ENCODE results near the gene ARHGAP22.
A peak's percentile ranks its signal among the peaks of the same experiment; 100 is the strongest.

ARHGAP22 gene

DNA sequence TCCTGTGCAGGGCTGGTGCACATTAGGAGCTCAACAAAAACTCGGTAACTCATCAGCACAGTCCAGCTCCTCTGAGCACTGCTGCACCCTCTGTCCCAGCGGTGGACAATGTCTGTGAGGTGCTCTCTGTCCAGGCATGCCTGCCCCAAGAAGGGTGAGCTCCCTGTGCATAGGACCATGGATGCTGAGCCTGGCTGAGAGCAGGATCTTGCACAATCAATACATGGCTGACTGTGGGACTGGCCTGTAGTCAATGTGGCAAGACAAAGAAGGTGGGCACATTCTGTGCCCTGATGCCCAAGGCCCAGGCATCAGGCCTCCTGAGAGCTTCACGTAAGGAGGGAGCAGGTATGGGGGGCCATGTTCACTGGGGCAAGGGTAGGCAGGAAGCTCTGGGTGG lies 17.1 kb downstream of the ARHGAP22 start:
- DNase-seq (ENCODE audit: low read depth, low spot score) = no peak

DNA sequence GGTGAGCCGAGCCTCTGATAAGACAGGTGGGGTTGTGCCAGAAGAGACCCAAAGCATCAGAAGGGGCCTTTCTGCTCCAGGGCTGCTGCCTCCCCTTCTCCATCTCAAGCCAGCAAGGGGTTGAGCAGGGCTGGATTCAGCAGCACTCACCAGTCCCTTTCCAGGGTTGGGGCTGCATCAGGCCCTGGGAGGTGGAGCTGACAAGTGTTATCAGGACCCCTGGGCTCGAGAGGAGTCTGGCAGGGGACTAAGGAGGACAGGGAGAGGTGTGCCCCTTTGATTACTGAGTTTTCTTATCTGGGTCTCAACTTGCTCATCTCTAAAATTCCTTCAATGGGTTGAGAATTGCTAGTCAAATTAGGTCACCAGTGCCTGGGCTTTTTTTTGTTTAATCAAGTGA lies 17.8 kb downstream of the ARHGAP22 start:
- DNase-seq (ENCODE audit: low read depth, low spot score) = peak; percentile 6

DNA sequence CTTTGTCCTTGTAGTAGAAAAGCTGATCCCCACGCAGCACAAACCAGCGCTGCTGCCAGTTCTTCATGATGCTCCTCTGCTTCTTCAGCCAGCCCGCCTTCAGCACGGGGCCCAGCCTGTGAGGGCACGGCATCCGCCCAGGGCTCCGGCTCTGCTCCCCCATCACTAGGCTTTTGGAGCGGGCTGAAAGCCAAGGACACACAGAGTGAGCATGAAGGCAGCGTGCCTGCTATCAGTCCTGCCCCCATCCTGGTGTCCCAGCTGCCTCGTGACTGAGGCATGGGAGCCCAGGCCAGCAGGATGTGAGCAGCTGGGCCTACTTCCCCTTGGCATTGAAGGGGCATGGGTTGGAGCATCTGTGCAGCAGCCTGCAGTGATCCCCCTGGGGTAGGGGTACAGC lies 21.9 kb downstream of the ARHGAP22 start:
- no peak for DNase-seq (ENCODE audit: low read depth, low spot score)

DNA sequence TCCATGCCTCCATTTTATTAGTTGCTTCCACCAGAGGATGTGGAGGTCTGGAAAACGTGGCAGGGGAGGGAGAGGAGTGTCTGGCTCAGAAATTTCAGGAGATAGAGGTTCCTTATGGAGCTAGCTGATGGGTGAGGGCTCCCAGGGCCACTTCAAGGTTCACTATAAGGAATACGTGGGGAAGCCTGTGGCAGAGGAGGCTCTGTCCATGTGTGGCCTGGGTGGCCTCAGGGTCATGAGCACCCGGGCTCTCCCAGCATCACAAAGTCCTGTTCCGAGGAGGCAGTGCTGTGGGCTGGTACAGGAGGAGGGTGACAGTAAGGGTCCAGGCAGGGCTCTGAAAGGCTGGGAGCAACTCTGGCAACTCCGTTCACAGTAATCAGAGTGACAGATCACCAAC lies 24.6 kb downstream of the ARHGAP22 start:
- no peak for DNase-seq (ENCODE audit: low read depth, low spot score)

DNA sequence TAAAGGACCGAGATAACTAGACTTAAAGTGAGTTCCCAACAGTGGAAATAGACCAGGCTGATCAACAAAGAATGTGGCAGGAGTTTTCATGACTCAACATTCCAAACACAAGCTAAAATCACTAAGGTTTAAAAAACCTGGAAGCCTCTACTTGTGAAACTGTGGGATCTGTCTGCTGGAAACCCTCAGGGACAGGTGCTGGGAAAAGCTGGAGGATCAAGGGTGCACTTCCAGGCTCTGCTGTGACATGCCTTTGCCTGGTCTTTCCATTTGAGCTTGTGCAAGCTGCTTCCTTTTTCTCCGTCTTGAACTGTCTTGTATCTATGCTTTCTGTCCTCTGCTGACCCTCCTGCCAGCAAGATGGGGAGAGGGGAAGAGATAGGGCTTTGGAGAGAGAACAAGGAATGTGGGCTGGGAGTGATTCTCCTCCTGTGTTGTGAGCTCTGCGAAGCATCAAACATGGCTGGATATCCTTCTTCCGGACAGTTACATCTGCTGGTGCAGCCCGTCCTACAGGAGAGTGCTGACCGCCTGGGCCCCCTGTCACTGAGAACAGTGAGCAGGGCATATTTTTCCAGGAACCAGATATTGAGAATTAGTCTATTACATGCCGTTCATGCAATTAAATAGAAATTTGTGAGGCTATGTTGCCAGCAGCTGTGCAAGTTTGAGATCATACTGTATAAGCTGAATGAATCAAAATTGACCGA lies 25.5 kb downstream of the ARHGAP22 start:
- peak; percentile 75 for DNase-seq (ENCODE audit: low read depth, low spot score)

DNA sequence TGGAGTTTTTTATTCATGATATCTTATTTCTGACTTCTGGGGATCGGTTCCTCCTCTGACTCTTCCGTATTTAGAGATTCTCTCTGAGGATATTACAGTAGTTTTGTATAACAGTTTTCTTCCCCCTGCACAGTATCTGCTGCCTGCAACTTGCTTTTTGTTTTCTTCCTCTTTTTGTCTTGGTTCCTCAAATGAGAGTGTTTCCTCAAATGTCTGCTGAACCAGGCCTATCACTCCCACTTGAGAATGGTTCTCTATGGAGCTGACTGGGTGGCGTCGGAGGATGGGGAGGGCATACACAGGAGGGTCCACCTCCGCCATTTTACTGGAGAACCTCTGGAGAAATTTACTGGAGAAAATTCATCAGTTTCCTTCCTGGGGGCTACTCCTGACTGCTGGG lies 27.7 kb downstream of the ARHGAP22 start:
- DNase-seq (ENCODE audit: low read depth, low spot score) = no peak

DNA sequence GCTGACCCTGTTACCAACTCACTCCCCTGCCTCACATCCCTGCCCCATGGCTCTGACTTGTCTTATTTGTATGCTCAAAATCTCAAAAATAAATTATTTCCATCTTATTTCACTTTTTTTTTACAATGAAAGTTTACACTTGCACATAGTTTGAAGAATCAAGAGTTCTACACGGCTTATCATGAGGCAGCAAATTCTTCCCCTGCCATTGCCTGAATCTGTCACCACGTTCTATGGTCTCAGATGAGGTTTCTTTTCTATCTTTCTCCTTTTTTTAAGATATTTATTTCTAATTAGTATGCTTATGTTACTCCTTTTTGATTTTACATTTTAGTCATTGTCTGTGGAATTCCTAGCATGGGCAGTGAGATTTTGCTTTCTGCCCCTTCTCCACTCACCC lies 28.4 kb downstream of the ARHGAP22 start:
- DNase-seq (ENCODE audit: low read depth, low spot score) = no peak

DNA sequence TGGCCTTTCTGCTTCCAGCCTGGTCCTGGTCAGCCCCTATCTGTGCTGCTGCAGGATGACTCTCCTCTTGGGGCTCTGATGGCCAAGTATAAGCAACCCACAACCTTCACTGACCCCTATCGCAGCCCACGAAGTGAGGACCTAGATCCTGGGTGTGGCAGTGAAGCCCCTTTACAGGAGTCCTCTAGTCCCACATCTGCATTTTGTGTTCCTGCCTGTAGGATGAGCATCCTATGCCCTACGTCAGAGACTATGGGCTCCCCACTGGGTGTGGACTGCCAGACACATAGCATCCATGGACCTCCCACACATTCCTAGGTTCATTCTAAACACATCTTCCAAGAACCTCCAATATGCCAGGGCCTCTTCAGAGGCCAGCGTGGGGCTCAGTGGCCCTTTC lies 29.0 kb downstream of the ARHGAP22 start:
- DNase-seq (ENCODE audit: low read depth, low spot score) = no peak

DNA sequence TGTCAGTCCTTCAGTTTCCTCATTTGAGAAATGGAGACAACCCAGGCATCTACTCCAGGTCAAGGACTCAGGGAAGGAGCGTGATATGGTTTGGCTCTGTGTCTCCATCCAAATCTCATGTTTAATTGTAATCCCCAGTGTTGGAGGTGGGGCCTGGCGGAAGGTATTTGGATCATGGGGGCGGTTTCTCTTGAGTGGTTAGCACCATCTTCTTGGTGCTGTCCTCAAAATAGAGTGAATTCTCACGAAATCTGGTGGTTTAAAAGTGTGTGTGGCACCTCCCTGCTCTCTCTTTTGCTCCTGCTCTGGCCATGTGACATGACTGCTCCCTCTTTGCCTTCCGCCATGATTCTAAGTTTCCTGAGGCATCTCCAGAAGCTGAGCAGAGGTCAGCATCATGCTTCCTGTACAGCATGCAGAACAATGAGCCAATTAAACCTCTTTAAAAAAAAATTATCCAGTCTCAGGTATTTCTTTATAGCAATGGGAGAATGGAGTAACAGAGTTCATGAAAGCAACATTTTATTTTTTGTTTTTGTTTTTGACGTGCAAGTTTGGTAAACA lies 30.0 kb downstream of the ARHGAP22 start:
- no peak for DNase-seq (ENCODE audit: low read depth, low spot score)

DNA sequence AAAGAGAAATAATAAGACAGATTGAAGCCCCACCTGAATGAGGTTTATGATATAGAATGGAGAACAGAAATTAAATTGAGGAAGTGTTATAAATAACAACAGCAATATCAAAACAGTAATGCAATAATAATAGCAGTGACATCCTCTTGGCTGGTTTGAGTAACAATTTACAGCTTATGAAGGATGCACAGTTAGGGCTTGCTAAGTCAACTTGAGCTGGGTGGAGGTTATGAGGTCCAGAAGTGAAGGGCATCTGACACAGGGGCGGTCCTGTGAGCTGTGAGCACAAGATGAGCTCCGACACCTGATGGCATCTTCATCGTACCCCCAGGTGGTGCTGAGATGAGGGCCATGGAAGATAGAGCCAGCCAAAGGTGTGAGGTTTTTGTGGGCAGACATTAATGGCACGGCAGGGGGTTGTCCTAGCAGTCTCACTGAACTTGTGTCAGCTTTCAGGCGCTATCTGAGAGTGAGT lies 30.5 kb downstream of the ARHGAP22 start:
- DNase-seq (ENCODE audit: low read depth, low spot score) = no peak

DNA sequence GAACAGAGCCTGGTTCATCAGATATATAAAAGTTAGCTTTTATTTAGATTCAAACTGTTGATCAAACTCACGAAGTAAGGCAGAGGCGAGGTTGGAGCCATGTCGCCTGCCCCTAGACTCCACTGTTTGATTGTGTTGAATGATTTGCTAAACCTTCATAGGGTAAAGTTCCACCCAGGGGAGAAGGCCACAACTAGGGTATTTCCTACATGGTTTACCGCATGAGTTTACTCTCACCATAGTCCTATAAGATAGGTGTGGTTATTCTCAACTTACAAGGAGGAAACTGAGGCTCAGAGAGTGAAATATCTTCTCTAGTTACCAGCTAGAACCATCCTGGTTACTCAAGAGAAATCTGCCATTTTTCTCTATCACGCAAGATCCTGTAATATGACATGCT lies 31.8 kb downstream of the ARHGAP22 start:
- DNase-seq (ENCODE audit: low read depth, low spot score) = no peak

DNA sequence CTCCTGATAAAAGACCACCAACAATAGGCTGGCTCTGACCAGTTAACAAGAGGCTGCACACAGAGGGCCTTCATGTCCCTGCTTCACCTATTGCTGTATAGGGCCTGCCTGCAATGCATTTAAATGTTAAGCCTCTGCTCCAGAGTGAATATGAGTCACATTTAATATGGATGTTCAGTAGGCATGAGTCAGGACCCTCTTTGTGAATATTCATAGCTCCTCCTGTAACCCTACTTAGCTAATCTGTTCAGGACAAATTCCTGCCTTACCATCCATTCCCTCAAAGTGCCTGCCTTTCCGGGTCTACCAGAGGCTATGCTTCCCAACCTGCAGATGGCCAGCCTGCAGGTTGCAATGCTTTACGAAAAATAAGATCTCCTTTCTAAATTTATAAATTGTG lies 32.5 kb downstream of the ARHGAP22 start:
- DNase-seq (ENCODE audit: low read depth, low spot score) = no peak

DNA sequence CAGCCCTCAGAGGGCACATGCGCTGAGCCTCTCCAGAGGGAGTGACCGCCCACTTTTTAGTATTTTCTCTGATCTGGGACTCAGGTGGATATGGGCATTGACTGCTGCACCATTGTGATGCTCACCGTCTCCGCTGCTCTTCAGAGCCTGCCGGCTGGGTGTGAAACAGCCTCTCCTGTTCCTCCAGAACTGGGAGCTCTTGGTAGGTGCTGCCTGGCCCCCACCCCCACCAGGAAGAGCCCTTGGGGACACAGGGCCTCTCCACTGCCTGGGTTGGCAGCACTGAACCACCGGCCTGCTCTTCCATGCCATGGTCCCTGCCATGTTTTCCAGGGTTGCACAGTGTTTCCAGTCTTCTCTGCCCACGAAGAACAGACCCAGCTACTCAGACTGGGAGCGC lies 36.3 kb downstream of the ARHGAP22 start:
- no peak for DNase-seq (ENCODE audit: low read depth, low spot score)

DNA sequence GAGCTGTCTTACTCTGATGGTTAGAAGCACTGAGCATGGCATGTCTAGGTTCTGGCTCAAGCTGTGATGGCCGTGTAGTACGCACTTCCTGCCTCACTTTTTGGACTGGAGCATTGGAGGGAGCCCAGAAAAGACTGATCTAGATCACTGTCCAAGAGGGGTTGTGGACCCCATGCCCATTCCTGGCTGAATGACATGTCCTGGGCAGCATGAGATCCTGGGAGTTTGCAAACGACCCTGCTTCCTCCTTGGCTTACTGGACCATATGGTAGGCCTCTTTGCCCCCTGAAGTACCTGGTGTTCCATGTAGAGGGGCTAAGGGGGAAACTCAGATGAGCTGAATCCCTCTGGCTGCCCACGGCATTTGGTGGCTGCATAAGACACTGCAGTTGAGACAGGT lies 36.7 kb downstream of the ARHGAP22 start:
- DNase-seq (ENCODE audit: low read depth, low spot score) = no peak

DNA sequence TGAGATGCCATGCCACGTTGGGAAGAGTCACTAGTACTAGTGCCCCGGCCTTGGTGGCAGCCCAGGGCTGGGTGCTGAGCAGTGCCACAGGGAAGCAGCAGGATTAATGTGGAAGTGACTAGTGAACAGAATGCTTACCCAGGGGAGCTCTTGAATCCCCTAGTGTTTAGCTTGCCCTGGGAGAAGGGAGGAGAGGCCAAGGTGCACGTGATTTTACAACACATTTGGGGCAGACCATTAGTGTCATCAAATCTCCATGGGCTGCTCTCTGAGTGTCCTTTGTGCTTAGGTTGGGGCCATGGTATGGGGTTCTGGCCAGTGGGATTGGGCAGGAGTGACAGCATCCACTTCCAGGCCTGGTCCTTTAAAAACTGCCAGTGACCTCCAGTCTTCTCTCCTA lies 37.5 kb downstream of the ARHGAP22 start:
- no peak for DNase-seq (ENCODE audit: low read depth, low spot score)

DNA sequence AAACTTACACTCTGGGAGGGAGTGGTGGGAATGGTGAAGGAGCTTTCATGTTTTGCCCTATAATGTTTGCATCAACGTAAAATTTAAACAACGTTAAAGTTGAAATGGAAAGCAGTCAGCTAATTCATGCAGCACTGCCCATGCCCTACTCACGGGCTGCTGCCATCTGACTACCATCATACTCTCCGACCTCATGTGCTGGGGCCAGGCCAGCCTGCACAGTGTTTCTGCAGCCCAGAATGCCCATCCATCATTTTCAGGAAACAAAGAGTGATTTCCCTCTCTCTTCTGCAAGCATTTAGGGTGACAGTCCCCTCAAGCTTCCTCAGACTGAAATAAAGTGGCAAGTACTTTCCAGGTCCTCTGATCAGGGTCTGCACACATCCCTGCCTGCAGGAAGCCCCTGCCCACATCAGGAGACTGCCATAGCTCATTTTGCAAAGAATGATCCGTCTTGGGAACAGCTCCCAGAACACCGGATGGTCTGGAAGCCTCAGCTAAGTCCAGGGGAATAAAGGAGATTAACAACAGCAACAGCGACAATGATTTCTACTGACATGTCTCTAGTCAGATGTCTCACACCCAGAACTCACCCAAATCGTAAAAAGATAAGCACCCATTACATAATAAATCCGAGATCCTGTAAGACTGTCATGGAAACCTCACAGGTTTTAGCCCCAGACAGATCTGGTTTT lies 40.3 kb downstream of the ARHGAP22 start:
- peak; percentile 52 for DNase-seq (ENCODE audit: low read depth, low spot score)

DNA sequence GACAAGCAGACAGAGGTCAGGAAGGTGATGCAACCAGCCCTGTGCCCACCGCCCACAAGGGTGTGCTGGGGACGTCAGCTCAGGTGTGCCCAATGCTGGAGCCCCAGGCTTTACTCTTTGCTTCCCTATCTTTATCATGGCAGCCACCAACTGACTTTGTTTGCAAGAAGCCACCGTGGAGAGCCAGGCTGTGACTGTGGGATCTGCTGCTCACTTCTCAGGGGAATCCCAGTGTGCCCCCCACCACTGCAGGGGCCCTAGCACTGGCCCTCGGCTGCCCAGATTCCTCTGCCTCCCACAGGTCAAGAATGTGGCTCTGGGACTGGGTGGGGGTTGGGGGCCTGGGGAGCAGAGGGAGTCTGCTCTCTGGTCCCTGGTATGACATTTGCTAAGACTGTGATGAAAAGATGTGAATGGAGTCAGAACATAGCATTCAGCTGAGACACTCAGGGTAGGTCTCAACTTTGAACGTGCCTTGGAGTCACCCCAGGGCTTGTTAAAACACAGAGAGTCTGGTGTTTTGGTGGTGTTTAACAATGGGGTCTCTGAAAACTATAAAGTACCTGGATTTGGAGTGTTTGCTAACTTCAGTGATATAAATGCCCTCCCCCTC lies 47.3 kb downstream of the ARHGAP22 start:
- no peak for DNase-seq (ENCODE audit: low read depth, low spot score)

DNA sequence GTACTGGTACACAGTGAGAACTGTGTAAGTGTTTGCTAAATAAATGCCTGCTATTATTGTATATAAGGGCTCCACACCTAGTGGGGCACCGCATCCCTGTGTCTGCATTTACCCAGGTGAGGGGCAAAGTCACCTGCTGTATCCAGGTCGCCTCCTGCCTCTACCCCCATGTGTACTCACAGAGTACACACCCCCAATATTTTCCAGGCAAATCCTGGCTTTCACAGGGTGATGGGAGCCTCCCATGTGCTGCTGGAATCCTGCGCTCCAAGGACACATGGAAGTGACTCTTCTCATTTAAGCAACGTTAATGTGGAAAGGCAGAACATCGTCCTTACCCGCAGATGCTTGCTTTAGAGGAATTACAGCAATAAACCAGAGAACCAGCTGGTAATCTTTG lies 48.2 kb downstream of the ARHGAP22 start:
- no peak for DNase-seq (ENCODE audit: low read depth, low spot score)

DNA sequence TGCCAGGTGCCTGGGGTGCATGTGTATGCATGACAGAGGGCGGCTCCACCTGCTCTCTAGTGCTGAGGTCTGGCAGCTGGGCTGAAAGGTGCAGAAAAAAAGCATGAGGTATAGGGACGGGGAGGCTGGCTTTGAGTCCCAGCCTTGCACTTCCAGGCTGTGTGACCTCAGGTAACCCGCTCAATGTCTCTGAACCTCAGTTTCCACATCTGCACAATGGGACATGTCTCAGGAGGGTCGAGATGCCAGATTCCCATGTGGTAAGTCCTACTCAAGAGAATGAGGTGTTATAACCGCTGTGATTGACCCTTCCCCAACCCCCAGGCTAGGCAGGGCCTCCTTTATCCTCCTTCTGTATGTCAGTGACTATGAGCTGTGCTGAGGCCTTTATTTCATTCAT lies 48.8 kb downstream of the ARHGAP22 start:
- DNase-seq (ENCODE audit: low read depth, low spot score) = no peak

DNA sequence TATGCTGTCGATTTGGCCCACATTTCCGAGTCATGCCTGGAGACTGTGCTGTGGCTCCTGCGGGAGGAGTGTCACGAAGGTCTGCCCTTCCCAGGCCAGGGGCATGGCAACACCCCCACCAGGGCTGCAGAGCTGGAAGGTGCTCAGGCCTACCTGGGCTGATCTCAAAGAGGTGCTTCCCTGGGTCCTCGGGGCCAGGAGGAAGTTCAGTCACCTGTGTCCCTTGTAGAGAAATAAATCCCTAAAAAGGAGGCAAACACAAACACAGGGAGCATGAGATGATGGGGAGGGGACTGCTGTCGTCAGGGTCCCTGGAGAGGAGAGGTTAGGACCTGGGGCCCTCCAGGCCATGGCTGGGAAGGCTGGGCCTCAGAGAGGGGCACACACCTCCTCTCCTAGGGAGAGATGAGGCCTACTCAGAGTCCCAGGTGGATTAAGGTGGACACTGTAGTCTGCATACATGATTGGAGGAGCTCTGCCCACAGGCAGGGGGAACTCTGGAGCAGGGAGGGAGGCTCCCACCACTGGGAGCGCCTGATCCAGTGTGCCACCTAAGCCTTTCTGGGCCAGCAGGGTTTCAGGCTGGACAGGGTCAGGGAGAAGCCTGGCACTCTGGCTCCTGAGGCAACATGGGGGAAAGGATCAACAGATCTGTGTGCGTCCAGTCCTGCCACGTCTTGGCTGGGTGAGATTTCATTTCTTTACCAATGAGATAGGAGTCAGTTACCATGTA lies 49.4 kb downstream of the ARHGAP22 start:
- no peak for DNase-seq (ENCODE audit: low read depth, low spot score)

DNA sequence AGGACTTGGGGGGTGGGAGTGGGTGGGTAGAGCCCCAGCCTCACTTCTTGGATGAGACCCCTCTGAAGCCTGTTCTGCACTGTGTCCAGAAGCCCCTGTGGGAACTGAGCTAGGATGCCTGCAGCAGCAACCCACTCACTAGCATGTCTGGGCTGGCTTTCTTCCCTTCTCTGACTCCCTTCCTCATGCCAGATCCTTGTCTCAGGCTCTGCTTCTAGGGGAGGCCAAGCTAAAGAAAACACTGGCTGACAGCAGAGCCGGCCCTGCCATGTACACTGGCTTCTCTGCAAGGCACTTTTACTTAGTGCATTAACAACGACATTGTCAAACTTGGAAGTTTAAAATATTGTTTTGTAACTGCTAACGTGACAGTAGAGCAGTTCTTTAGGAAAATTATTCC lies 50.2 kb downstream of the ARHGAP22 start:
- DNase-seq (ENCODE audit: low read depth, low spot score) = no peak

DNA sequence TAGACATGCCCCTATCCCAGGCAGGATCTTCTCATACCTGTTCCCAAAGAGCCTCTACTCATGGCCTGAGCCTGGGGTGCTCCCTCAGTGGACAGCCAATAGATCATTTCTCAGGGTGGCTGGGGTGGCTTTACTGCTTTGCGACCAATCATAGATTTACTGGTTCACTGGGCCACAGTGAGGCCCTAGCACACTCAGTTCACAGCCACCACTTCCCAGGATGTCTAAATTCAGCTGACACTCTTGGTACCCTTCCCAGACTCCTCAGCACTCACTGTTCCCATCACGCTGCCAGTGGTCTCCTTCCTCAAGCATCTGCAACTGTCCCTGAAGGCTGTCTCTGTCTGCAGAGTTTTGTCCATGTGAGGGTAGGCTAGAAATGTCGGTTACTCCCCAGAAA lies 50.6 kb downstream of the ARHGAP22 start:
- DNase-seq (ENCODE audit: low read depth, low spot score) = no peak
